HL-60 (cell line): ENCODE data around the gene TOX3.

Experiments used
- DNase-seq, 2 experiments: peaks; one replicate each; pipeline ENCODE4 v3.0.0-alpha.2; 2010 to 2020; ENCODE audit warnings: low read depth in 1 of 2, low spot score in 1 of 2
- H3K27ac ChIP-seq: fragments of 250-450 bp; sonication (Bioruptor Pico); replicated peaks from 2 replicates; pipeline ENCODE4 v1.5.1; 2020; ENCODE audit warnings: mild to moderate bottlenecking, moderate library complexity
- H3K27me3 ChIP-seq: fragments of 250-450 bp; sonication (Bioruptor Pico); 2 replicates; pipeline ENCODE4 v1.5.1; 2021; ENCODE audit warnings: mild to moderate bottlenecking, moderate library complexity; ENCODE audit not compliant: insufficient read depth, poor library complexity, severe bottlenecking
- H3K4me3 ChIP-seq: replicated peaks from 2 replicates; pipeline ENCODE4 v1.5.1; 2011; ENCODE audit warnings: mild to moderate bottlenecking, control low read depth, low read length; ENCODE audit not compliant: insufficient read depth
- GABPA ChIP-seq: IDR thresholded peaks from 2 replicates; pipeline ENCODE4 v1.6.1; 2012; ENCODE audit warnings: low read depth
- POLR2AphosphoS5 ChIP-seq: IDR thresholded peaks from 2 replicates; pipeline ENCODE4 v1.6.1; 2012; ENCODE audit warnings: low read depth
- SPI1 ChIP-seq: IDR thresholded peaks from 2 replicates; pipeline ENCODE4 v1.6.1; 2012; ENCODE audit warnings: low read depth, mild to moderate bottlenecking, borderline replicate concordance
- TF ChIP-seq, protein P1 (sequence below): IDR thresholded peaks from 2 replicates; pipeline ENCODE4 v1.6.1; 2012; ENCODE audit warnings: low read depth; ENCODE audit not compliant: insufficient replicate concordance
- TF ChIP-seq, protein P2 (sequence below): IDR thresholded peaks from one replicate; pipeline ENCODE4 v1.5.1; 2011; ENCODE audit warnings: low read length, control low read depth, inconsistent platforms; ENCODE audit not compliant: insufficient read depth

TOX3 gene

DNA sequence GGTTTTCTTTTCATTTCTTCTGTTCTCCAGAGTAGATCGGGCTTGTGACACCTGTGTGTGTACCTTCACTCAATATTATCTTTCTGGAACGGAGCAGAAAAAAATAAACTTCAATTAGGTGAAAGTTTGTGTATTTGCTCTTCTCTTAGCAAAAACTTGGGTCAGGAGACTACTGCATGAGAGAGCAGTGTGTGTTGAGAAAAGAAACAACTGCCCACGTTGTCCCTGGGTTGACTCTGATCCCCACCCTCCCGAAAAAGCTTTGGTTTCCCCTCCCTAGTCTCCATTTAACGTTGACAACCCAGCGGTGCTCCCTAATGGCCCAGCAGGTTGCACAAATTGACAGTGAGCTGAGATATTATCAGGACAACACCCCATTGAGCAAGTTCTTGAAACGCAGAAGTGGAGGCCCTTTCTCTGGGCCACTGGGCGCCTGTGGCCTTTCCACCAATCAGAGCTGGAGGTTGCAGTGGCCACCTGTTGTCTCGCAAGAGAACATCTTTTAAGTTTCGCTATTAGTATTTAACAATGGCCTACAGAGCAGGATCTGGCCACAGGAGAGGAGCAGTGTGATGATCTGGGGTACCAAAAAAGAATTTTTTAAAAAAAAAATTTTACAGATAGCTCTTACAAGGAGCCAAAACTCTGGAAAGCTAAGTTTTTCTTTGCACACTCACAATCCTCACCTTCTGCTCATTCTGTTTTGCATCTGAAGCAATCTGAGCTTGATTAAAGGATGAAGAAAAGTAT lies 1.5 kb upstream of the TOX3 start:
- Histone ChIP-seq H3K27ac (no peak overlapping the region), H3K4me3 (no peak overlapping the region), H3K27me3 (peaks cover 52% of the 10 kb centered on the region)
- no peak for DNase-seq
- TF ChIP-seq GABPA (no peak), POLR2AphosphoS5 (no peak)
- TF ChIP-seq, protein P1, sequence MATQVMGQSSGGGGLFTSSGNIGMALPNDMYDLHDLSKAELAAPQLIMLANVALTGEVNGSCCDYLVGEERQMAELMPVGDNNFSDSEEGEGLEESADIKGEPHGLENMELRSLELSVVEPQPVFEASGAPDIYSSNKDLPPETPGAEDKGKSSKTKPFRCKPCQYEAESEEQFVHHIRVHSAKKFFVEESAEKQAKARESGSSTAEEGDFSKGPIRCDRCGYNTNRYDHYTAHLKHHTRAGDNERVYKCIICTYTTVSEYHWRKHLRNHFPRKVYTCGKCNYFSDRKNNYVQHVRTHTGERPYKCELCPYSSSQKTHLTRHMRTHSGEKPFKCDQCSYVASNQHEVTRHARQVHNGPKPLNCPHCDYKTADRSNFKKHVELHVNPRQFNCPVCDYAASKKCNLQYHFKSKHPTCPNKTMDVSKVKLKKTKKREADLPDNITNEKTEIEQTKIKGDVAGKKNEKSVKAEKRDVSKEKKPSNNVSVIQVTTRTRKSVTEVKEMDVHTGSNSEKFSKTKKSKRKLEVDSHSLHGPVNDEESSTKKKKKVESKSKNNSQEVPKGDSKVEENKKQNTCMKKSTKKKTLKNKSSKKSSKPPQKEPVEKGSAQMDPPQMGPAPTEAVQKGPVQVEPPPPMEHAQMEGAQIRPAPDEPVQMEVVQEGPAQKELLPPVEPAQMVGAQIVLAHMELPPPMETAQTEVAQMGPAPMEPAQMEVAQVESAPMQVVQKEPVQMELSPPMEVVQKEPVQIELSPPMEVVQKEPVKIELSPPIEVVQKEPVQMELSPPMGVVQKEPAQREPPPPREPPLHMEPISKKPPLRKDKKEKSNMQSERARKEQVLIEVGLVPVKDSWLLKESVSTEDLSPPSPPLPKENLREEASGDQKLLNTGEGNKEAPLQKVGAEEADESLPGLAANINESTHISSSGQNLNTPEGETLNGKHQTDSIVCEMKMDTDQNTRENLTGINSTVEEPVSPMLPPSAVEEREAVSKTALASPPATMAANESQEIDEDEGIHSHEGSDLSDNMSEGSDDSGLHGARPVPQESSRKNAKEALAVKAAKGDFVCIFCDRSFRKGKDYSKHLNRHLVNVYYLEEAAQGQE = no peak

DNA sequence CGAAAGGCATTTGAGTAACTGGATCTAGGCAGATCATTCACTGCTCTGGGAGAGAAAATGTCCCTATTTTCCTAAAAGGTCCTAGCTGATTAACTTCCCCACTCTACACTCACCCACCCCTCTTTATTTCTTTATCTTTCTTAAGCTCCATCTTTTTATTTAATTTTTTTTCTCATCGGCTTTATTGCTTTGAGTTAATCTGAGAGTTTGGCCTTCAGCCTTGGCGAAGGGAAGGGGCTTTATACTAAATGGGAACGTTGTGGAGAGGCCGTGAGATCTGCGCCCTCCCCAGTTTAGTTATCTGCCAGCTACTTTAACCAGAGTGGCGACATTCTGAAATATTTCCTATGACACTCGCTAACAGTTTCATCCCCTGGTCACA lies 882 bp upstream of the TOX3 start:
- Histone ChIP-seq H3K4me3 (no peak overlapping the region), H3K27ac (no peak overlapping the region), H3K27me3 (peaks cover 56% of the 10 kb centered on the region)
- TF ChIP-seq POLR2AphosphoS5 = no peak
- TF ChIP-seq, protein P2, sequence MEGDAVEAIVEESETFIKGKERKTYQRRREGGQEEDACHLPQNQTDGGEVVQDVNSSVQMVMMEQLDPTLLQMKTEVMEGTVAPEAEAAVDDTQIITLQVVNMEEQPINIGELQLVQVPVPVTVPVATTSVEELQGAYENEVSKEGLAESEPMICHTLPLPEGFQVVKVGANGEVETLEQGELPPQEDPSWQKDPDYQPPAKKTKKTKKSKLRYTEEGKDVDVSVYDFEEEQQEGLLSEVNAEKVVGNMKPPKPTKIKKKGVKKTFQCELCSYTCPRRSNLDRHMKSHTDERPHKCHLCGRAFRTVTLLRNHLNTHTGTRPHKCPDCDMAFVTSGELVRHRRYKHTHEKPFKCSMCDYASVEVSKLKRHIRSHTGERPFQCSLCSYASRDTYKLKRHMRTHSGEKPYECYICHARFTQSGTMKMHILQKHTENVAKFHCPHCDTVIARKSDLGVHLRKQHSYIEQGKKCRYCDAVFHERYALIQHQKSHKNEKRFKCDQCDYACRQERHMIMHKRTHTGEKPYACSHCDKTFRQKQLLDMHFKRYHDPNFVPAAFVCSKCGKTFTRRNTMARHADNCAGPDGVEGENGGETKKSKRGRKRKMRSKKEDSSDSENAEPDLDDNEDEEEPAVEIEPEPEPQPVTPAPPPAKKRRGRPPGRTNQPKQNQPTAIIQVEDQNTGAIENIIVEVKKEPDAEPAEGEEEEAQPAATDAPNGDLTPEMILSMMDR = no peak
- DNase-seq = no peak

DNA sequence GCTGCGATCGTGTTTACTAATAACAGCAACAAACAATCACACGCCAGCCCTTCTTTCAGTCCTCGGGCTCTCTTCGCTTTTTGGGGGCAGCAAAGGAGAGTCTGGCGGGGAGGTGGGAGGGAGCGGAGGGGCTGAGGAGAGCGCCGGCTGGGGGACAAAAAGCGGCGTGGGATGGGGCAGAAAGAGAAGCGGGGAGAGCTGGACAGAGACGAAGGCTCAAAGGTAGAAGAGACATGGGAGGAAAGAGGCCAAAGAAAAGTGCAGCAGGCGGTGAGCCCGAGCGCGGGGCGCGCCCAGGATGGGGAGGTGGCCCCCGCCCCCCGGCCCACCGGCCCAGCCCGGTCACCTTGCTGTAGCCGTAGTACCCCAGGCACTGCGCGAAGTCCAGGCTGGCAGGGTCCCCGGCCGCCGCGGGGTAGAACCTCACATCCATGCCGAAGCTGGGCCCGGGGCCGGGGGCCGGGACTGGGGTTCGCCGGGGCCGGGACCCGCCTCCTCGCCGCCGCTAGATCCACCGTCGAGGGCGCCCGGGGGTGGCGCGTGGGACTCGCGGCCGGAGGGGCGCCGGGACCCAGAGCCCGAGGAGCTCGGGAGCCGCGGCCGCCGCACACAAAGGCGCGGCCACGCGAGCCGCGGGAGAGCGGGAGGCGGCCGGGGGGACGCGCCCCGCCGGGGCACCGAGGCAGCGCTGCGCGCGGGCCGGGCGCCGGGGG lies 496 bp downstream of the TOX3 start:
- TF ChIP-seq GABPA (no peak), POLR2AphosphoS5 (no peak), SPI1 (no peak)
- TF ChIP-seq, protein P2 = no peak
- TF ChIP-seq, protein P1 = no peak
- DNase-seq = no peak
- Histone ChIP-seq H3K4me3 (no peak overlapping the region), H3K27me3 (peaks cover 56% of the 10 kb centered on the region), H3K27ac (no peak overlapping the region)

DNA sequence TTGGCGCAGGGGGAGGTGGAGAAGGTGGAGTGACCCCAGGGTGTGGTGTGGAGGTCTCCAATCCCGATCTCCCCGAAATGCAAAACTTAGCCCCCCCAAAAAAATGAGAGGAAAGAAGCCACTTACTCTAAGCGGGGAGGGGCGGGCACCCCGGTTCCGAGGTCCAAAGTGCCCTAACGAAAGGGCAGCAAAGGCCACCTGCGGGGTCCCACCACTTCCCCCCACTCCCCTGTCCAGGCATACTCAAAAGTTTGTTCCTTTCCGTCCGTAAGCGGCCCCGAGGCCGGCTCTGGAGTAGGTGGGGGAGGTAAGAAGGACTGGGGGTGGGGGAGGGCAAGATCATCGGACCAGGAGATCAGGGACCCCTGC lies 1.1 kb downstream of the TOX3 start:
- TF ChIP-seq GABPA (no peak), POLR2AphosphoS5 (no peak), SPI1 (no peak)
- TF ChIP-seq, protein P2 = no peak
- TF ChIP-seq, protein P1 = no peak
- no peak overlapping the region for H3K27ac ChIP-seq
- no peak for DNase-seq
- no peak overlapping the region for H3K4me3 ChIP-seq
- peaks cover 56% of the 10 kb centered on the region for H3K27me3 ChIP-seq
